Measurements from ENCODE around the gene TICRR. TPM values are rescaled to one million over a fixed set of nuclear protein-coding genes. Genes with fewer than 3 reads are reported as not detected.

Gene TICRR
- total and polyA plus RNA-seq, 2 of the 8 experiments (the other 6 are each of a cell fraction or from before 2014, with no cell fraction given): 13.1 to 34.8 TPM

GRCh38 chr15:89539027-89539426 lies 36.2 kb upstream of the TICRR start:
- Histone ChIP-seq H4K5ac (ENCODE audit: insufficient read length, low read depth, low read length) (no peak overlapping the region), H3K23me2 (ENCODE audit: low read depth, low read length) (no peaks in the 10 kb centered on the region), H2BK5ac (ENCODE audit: low read depth, low read length) (no peak overlapping the region), H3K4me3 (ENCODE audit: extremely low read depth in 1 of 4, insufficient read depth in 2 of 4, low read depth in 3 of 4, low read length in 4 of 4) (no peak overlapping the region), H3K4me1 (replicated peaks in 1 of 4; ENCODE audit: control insufficient read depth in 3 of 4, insufficient read depth in 4 of 4, low read length in 3 of 4) (no peaks in the 10 kb centered on the region), H4K8ac (ENCODE audit: extremely low read depth, insufficient read depth, low read length) (no peak overlapping the region), H4K20me1 (replicated peaks in 1 of 2; ENCODE audit: control insufficient read depth in 1 of 2, insufficient read depth in 2 of 2, low read length in 2 of 2) (no peaks in the 10 kb centered on the region), H3K27me3 (replicated peaks in 1 of 4; ENCODE audit: control insufficient read depth in 3 of 4, extremely low read depth in 1 of 4, insufficient read depth in 3 of 4, low read length in 3 of 4) (no peaks in the 10 kb centered on the region), H3K27ac (ENCODE audit: low read depth, low read length) (no peak overlapping the region), H3K4me2 (ENCODE audit: insufficient read depth in 1 of 2, low read depth in 2 of 2, low read length in 2 of 2) (no peak overlapping the region), H2BK20ac (ENCODE audit: low read length) (no peak overlapping the region), H4K91ac (replicated peaks; ENCODE audit: insufficient read length, low read length) (no peak overlapping the region), H2BK12ac (ENCODE audit: low read depth, low read length) (no peak overlapping the region), H2BK15ac (ENCODE audit: low read length) (no peak overlapping the region), H3K14ac (ENCODE audit: insufficient read length) (no peak overlapping the region), H3K79me1 (ENCODE audit: low read depth, low read length) (no peaks in the 10 kb centered on the region), H3K4ac (replicated peaks; ENCODE audit: insufficient read length, low read depth, low read length) (no peak overlapping the region), H3K9ac (replicated peaks in 1 of 4; ENCODE audit: extremely low read depth in 1 of 4, low read depth in 3 of 4, low read length in 3 of 4) (no peak overlapping the region), H3K9me3 (ENCODE audit: insufficient read depth in 2 of 2, low read depth in 1 of 2, low read length in 1 of 2) (peaks cover 10 to 12% of the 10 kb centered on the region in 2 experiments), H3K36me3 (ENCODE audit: control insufficient read depth in 2 of 4, insufficient read depth in 4 of 4, low read length in 3 of 4) (no peaks in the 10 kb centered on the region), H3K79me2 (ENCODE audit: control insufficient read depth in 1 of 2, insufficient read depth in 2 of 2, low read length in 2 of 2) (no peaks in the 10 kb centered on the region), H3K23ac (ENCODE audit: insufficient read length) (no peak overlapping the region), H2BK120ac (replicated peaks; ENCODE audit: low read depth, low read length) (no peak overlapping the region), H2AK5ac (ENCODE audit: low read depth, low read length) (no peak overlapping the region), H3K18ac (ENCODE audit: extremely low read depth, low read length) (no peak overlapping the region), H3K56ac (replicated peaks; ENCODE audit: insufficient read length, low read depth, low read length) (no peak overlapping the region), H2AFZ (ENCODE audit: low read length) (no peak overlapping the region)
- DNase-seq (ENCODE audit: low read depth in 1 of 2, low spot score in 2 of 2) (no peak), FAIRE-seq (no peak)
- ChIA-PET CTCF (ENCODE audit: partially characterized antibody) (interaction anchor here (1.6 to 2.2 kb wide), 3 partner anchors 10 to 39 kb away, joined by 3 to 8 read pairs (median 4); no protein-coding TSS in a partner anchor), POLR2A (ENCODE audit: partially characterized antibody) (no interaction called here)
- TF ChIP-seq SRF (IDR thresholded peaks at IDR 0.05; ENCODE audit: low read depth, low read length) (no peak), TBP (IDR thresholded peaks at IDR 0.05; ENCODE audit: low read depth, low read length) (no peak)
- 68% methylated on average over 2 of the region's 2 CpGs; no CpG with 5 or more reads in 1 of the 2 experiments for WGBS, 2 experiments (ENCODE audit: extremely low coverage in 1 of 2, insufficient coverage in 1 of 2, insufficient read length in 1 of 2, insufficient replicate concordance in 2 of 2, low coverage in 1 of 2, low lambda C conversion rate in 2 of 2, missing lambda C conversion rate in 1 of 2)
